Neuronal stem cell (in vitro differentiated cells): ENCODE data around the gene THOC6.
"Not testable (repeated sequence)": the region's sequence is repeated elsewhere in the genome, so short reads cannot be mapped to it uniquely, and the experiment has no call there.

Experiments used
- DNase-seq: peaks from one replicate; pipeline ENCODE4 v3.0.0-alpha.2; 2013; ENCODE audit warnings: low spot score
- H2AFZ ChIP-seq: one replicate; pipeline ENCODE4 v1.6.1; 2013; ENCODE audit warnings: mild to moderate bottlenecking, low read length, inconsistent platforms
- H2AK5ac ChIP-seq: 2 replicates; pipeline ENCODE4 v1.6.1; 2013; ENCODE audit warnings: low read depth, mild to moderate bottlenecking, inconsistent platforms, low read length, moderate library complexity, mixed read lengths
- H2BK120ac ChIP-seq: 2 replicates; pipeline ENCODE4 v1.6.1; 2013; ENCODE audit warnings: low read depth, mild to moderate bottlenecking, inconsistent platforms, low read length, moderate library complexity, mixed read lengths
- H2BK12ac ChIP-seq: one replicate; pipeline ENCODE4 v1.6.1; 2013; ENCODE audit warnings: low read length, inconsistent platforms
- H2BK15ac ChIP-seq: 2 replicates; pipeline ENCODE4 v1.6.1; 2013; ENCODE audit warnings: mild to moderate bottlenecking, low read length, inconsistent platforms, mixed read lengths
- H2BK5ac ChIP-seq: one replicate; pipeline ENCODE4 v1.6.1; 2013; ENCODE audit warnings: inconsistent platforms, mild to moderate bottlenecking, low read length, moderate library complexity
- H3K14ac ChIP-seq: one replicate; pipeline ENCODE4 v1.6.1; 2013; ENCODE audit warnings: low read length, inconsistent platforms
- H3K18ac ChIP-seq: 2 replicates; pipeline ENCODE4 v1.6.1; 2013; ENCODE audit warnings: low read length, inconsistent platforms
- H3K23ac ChIP-seq: 2 replicates; pipeline ENCODE4 v1.6.1; 2013; ENCODE audit warnings: low read depth, mild to moderate bottlenecking, mixed read lengths, low read length, inconsistent platforms; ENCODE audit not compliant: poor library complexity
- H3K27ac ChIP-seq: replicated peaks from 3 replicates; pipeline ENCODE4 v1.5.1; 2013; ENCODE audit warnings: low read length, inconsistent platforms
- H3K27me3 ChIP-seq, 3 experiments: 2 replicates each; pipeline ENCODE4 v1.6.1; 2013; ENCODE audit warnings: low read length in 3 of 3, mild to moderate bottlenecking in 2 of 3, inconsistent platforms in 1 of 3, low read depth in 1 of 3, mixed read lengths in 1 of 3, moderate library complexity in 1 of 3; ENCODE audit not compliant: control insufficient read depth in 3 of 3, insufficient read depth in 3 of 3
- H3K36me3 ChIP-seq, 2 donors: replicated peaks in 1 of 2; 2 replicates each; pipeline ENCODE4 v1.6.1; 2013; ENCODE audit warnings: low read length in 2 of 2; ENCODE audit not compliant: control insufficient read depth in 2 of 2, insufficient read depth in 2 of 2
- H3K4ac ChIP-seq: 2 replicates; pipeline ENCODE4 v1.6.1; 2013; ENCODE audit warnings: inconsistent platforms, mild to moderate bottlenecking, low read length, moderate library complexity
- H3K4me1 ChIP-seq, 2 donors: 1 replicate in 1 of 2; 2 replicates in 1 of 2; pipeline ENCODE4 v1.6.1; 2013; ENCODE audit warnings: low read length in 2 of 2, low read depth in 1 of 2; ENCODE audit not compliant: control insufficient read depth in 2 of 2, insufficient read depth in 1 of 2
- H3K4me2 ChIP-seq: one replicate; pipeline ENCODE4 v1.6.1; 2013; ENCODE audit warnings: mild to moderate bottlenecking, low read length, inconsistent platforms; ENCODE audit not compliant: insufficient read depth, poor library complexity, severe bottlenecking
- H3K4me3 ChIP-seq, 2 donors: 2 replicates each; pipeline ENCODE4 v1.5.1; 2013; ENCODE audit warnings: low read length in 2 of 2, mild to moderate bottlenecking in 2 of 2, inconsistent platforms in 1 of 2, moderate library complexity in 1 of 2
- H3K79me1 ChIP-seq: one replicate; pipeline ENCODE4 v1.6.1; 2013; ENCODE audit warnings: low read depth, mild to moderate bottlenecking, inconsistent platforms, low read length, moderate library complexity
- H3K9ac ChIP-seq: one replicate; pipeline ENCODE4 v1.6.1; 2013; ENCODE audit warnings: mild to moderate bottlenecking, low read depth, low read length, inconsistent platforms; ENCODE audit not compliant: poor library complexity
- H3K9me3 ChIP-seq, 2 donors: replicated peaks in 1 of 2; 2 replicates each; pipeline versions ENCODE3 to v1.6.1; 2013; ENCODE audit warnings: low read length in 2 of 2, mild to moderate bottlenecking in 2 of 2, inconsistent platforms in 1 of 2, low read depth in 1 of 2, mixed read lengths in 1 of 2, moderate library complexity in 1 of 2; ENCODE audit not compliant: control insufficient read depth in 2 of 2, insufficient read depth in 1 of 2
- H4K8ac ChIP-seq: one replicate; pipeline ENCODE4 v1.6.1; 2013; ENCODE audit warnings: low read depth, mild to moderate bottlenecking, inconsistent platforms, low read length, moderate library complexity
- H4K91ac ChIP-seq: one replicate; pipeline ENCODE4 v1.6.1; 2013; ENCODE audit warnings: low read length, low read depth, mild to moderate bottlenecking, inconsistent platforms; ENCODE audit not compliant: poor library complexity
- WGBS, 2 donors: extraction: QIAGEN DNeasy Blood & Tissue Kit; methylation state at CpG; one replicate each; pipeline ENCODE4 v1.1.7; 2013; ENCODE audit warnings: missing lambda C conversion rate in 2 of 2, mixed read lengths in 1 of 2; ENCODE audit not compliant: insufficient read length in 2 of 2, insufficient replicate concordance in 1 of 2; ENCODE audit errors: extremely low coverage in 2 of 2; 5-methylcytosine and 5-hydroxymethylcytosine counted together

Gene THOC6

DNA sequence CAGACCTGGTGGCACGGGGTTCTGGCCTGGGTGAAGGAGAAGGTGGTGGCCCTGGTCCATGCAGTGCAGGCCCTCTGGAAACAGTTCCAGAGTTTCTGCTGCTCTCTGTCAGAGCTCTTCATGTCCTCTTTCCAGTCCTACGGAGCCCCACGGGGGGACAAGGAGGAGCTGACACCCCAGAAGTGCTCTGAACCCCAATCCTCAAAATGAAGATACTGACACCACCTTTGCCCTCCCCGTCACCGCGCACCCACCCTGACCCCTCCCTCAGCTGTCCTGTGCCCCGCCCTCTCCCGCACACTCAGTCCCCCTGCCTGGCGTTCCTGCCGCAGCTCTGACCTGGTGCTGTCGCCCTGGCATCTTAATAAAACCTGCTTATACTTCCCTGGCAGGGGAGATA, 45.3 kb downstream of the THOC6 start:
- H2BK5ac ChIP-seq, H2BK12ac ChIP-seq, H2BK120ac ChIP-seq, H2AFZ ChIP-seq, H3K18ac ChIP-seq, H3K4me2 ChIP-seq, H4K91ac ChIP-seq, H3K36me3 ChIP-seq, H3K27ac ChIP-seq, H2AK5ac ChIP-seq, H3K79me1 ChIP-seq, H2BK15ac ChIP-seq, H3K23ac ChIP-seq, H3K9ac ChIP-seq, H3K4me1 ChIP-seq, H3K4me3 ChIP-seq, DNase-seq, H4K8ac ChIP-seq, H3K14ac ChIP-seq, H3K4ac ChIP-seq, H3K9me3 ChIP-seq: not testable (repeated sequence)
- H3K27me3 ChIP-seq, result peaks cover 0 to 34% (median 0%) of the 10 kb centered on the region in 3 experiments
- WGBS, 2 donors, result no CpG with 5 or more reads among the region's 11 CpGs

DNA sequence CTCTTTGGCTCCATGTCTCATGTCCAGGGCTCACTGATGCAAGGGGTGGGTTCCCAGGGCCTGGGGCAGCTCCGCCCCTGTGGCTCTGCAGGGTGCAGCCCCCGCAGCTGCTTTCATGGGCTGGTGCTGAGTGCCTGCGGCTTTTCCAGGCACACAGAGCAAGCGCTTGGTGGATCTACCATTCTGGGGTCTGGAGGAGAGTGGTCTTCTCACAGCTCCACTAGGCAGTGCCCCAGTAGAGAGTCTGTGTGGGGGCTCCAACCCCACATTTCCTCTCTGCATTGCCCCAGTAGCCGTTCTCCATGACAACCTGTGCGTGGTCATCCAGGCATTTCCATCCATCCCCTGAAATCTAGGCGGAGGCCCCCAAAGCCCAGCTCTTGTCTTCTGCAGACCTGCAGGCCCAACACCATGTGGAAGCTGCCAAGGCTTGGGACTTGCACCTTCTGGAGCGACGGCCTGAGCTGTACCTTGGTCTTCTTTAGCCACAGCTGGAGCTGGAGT, 46.8 kb downstream of the THOC6 start:
- Histone ChIP-seq H2BK15ac (no peak overlapping the region), H3K9me3 (no peaks in the 10 kb centered on the region), H3K27ac (no peak overlapping the region), H3K14ac (no peak overlapping the region), H2BK120ac (no peak overlapping the region), H3K18ac (no peak overlapping the region), H2BK5ac (no peak overlapping the region), H3K36me3 (no peaks in the 10 kb centered on the region), H2AK5ac (no peak overlapping the region), H3K4me3 (no peak overlapping the region), H4K8ac (no peak overlapping the region), H3K23ac (no peak overlapping the region), H4K91ac (no peak overlapping the region), H3K4me2 (no peak overlapping the region), H3K4me1 (peaks cover 0 to 2% of the 10 kb centered on the region in 2 donors), H3K27me3 (peaks cover 0 to 39% (median 0%) of the 10 kb centered on the region in 3 experiments), H3K9ac (no peak overlapping the region), H3K79me1 (no peaks in the 10 kb centered on the region), H3K4ac (no peak overlapping the region), H2AFZ (no peak overlapping the region), H2BK12ac (no peak overlapping the region)
- WGBS, 2 donors, result no CpG with 5 or more reads among the region's 9 CpGs
- DNase-seq, result no peak

DNA sequence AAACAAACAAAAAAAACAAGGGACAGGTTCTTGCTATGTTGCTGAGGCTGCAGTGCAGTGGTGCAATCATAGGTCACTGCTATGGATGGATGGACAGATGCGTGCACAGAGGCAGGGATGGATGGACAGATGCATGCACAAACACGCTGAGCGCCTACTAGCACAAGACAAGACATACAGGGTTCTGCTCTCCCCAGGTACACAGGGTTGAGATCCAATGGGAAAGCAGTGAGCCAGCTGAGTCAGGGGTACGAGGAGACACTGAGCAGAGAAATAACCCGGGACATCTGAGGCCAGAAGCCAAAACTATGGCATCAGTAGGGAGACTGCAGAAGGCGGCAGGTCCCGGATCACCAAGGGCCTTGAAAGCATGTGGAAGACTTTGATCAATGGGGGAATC, 47.8 kb downstream of the THOC6 start:
- peaks cover 0 to 37% (median 0%) of the 10 kb centered on the region in 3 experiments for H3K27me3 ChIP-seq
- no CpG with 5 or more reads among the region's 7 CpGs for WGBS, 2 donors
- H2AK5ac ChIP-seq, result no peak overlapping the region
- H3K4me1 ChIP-seq, result peaks cover 0 to 2% of the 10 kb centered on the region in 2 donors
- H2BK15ac ChIP-seq, result no peak overlapping the region
- no peak overlapping the region for H3K4ac ChIP-seq
- H2BK5ac ChIP-seq, result no peak overlapping the region
- H3K4me2 ChIP-seq, result no peak overlapping the region
- no peak overlapping the region for H2BK12ac ChIP-seq
- no peaks in the 10 kb centered on the region for H3K9me3 ChIP-seq
- no peak overlapping the region for H3K18ac ChIP-seq
- peak overlapping the region in 1 of 2 donors; percentile 22 for H3K4me3 ChIP-seq
- H3K36me3 ChIP-seq, result no peaks in the 10 kb centered on the region
- no peak overlapping the region for H3K9ac ChIP-seq
- no peak overlapping the region for H2AFZ ChIP-seq
- H3K27ac ChIP-seq, result no peak overlapping the region
- H2BK120ac ChIP-seq, result no peak overlapping the region
- H4K8ac ChIP-seq, result no peak overlapping the region
- no peak overlapping the region for H3K14ac ChIP-seq
- H4K91ac ChIP-seq, result no peak overlapping the region
- no peak for DNase-seq
- H3K23ac ChIP-seq, result no peak overlapping the region
- no peaks in the 10 kb centered on the region for H3K79me1 ChIP-seq

- not testable (repeated sequence) for H2BK15ac ChIP-seq, H4K8ac ChIP-seq, H2BK12ac ChIP-seq, H3K9me3 ChIP-seq, H2AFZ ChIP-seq, H3K18ac ChIP-seq, H3K27ac ChIP-seq, H3K9ac ChIP-seq, H3K4me1 ChIP-seq, H3K14ac ChIP-seq, H2BK5ac ChIP-seq, H3K36me3 ChIP-seq, H3K4ac ChIP-seq, H3K4me3 ChIP-seq, H4K91ac ChIP-seq, H3K4me2 ChIP-seq, H2AK5ac ChIP-seq, H3K79me1 ChIP-seq, H2BK120ac ChIP-seq, H3K23ac ChIP-seq, DNase-seq
- no CpG with 5 or more reads among the region's 4 CpGs for WGBS, 2 donors
- peaks cover 0 to 41% (median 0%) of the 10 kb centered on the region in 3 experiments for H3K27me3 ChIP-seq
These were observed 48.3 kb downstream of the THOC6 start for GRCh38 chr16:3072148-3072547.
